Osteocyte (in vitro differentiated cells): ENCODE measurements around the gene HADHA. TPM values are rescaled to one million over a fixed set of nuclear protein-coding genes. Genes with fewer than 3 reads are reported as not detected.

ENCODE experiments used
- DNase-seq: peaks from one replicate; pipeline ENCODE4 v3.0.0; 2021; ENCODE audit warnings: mixed read lengths; ENCODE audit not compliant: unreplicated experiment; ENCODE audit errors: extremely low spot score
- H3K27ac Mint-ChIP-seq: one replicate; pipeline ENCODE4 v1.8.0; 2021; ENCODE audit warnings: mild to moderate bottlenecking, mixed read lengths; ENCODE audit not compliant: unreplicated experiment
- H3K27me3 Mint-ChIP-seq: one replicate; pipeline ENCODE4 v1.8.0; 2021; ENCODE audit warnings: mixed read lengths; ENCODE audit not compliant: unreplicated experiment
- H3K36me3 Mint-ChIP-seq: one replicate; pipeline ENCODE4 v1.8.0; 2021; ENCODE audit warnings: mixed read lengths; ENCODE audit not compliant: unreplicated experiment
- H3K4me1 Mint-ChIP-seq: one replicate; pipeline ENCODE4 v1.8.0; 2021; ENCODE audit warnings: mixed read lengths; ENCODE audit not compliant: unreplicated experiment
- H3K4me3 Mint-ChIP-seq: one replicate; pipeline ENCODE4 v1.8.0; 2021; ENCODE audit warnings: mild to moderate bottlenecking, moderate library complexity, mixed read lengths; ENCODE audit not compliant: unreplicated experiment
- H3K9me3 Mint-ChIP-seq: one replicate; pipeline ENCODE4 v1.8.0; 2021; ENCODE audit warnings: mixed read lengths; ENCODE audit not compliant: unreplicated experiment
- CTCF ChIP-seq: fragments of 200-600 bp; sonication (generic); IDR thresholded peaks from 2 replicates; pipeline ENCODE4 v1.5.0; 2021; ENCODE audit warnings: antibody characterized with exemption, mild to moderate bottlenecking, moderate library complexity
- total RNA-seq: library from RNA; stranded (reverse); gene quantifications from 2 replicates; pipeline ENCODE4 v1.2.1, GENCODE V29; 2021

The HADHA gene
- total RNA-seq, 1 donor from 2014 or later: 114 TPM

DNA sequence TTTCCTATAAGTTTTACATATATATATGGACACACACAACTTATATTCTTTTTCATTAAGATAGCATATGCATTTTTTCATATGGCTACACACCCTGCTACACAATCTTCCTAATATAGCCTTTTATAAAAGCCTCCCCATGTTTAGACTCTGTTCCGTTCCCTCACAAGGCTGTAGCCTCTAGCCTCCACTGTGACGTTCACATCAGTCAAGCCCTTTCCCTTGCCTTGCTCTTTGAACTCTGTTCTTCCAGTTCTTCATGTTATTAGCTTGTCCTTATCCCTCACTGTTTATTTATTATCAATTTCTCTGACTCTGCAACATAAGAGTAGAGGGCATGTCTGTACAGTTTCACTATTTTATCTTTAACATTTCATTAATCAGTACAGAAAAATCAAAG, 39.2 kb upstream of the HADHA start:
- no peak overlapping the region for H3K27ac Mint-ChIP-seq
- peaks cover 47% of the 10 kb centered on the region for H3K36me3 Mint-ChIP-seq
- DNase-seq: no peak
- H3K4me1 Mint-ChIP-seq: no peaks in the 10 kb centered on the region
- no peak for TF ChIP-seq CTCF
- H3K27me3 Mint-ChIP-seq: no peaks in the 10 kb centered on the region
- H3K4me3 Mint-ChIP-seq: no peak overlapping the region
- no peaks in the 10 kb centered on the region for H3K9me3 Mint-ChIP-seq

- TF ChIP-seq CTCF: no peak
- H3K27ac Mint-ChIP-seq: no peak overlapping the region
- peaks cover 56% of the 10 kb centered on the region for H3K36me3 Mint-ChIP-seq
- H3K9me3 Mint-ChIP-seq: no peaks in the 10 kb centered on the region
- no peaks in the 10 kb centered on the region for H3K27me3 Mint-ChIP-seq
- DNase-seq: no peak
- H3K4me1 Mint-ChIP-seq: no peaks in the 10 kb centered on the region
- no peak overlapping the region for H3K4me3 Mint-ChIP-seq
Measured at GRCh38 chr2:26281226-26281625, 36.8 kb upstream of the HADHA start.

GRCh38 chr2:26279886-26280285, 35.5 kb upstream of the HADHA start:
- no peak for TF ChIP-seq CTCF
- Mint-ChIP-seq H3K36me3 (peaks cover 54% of the 10 kb centered on the region), H3K9me3 (no peaks in the 10 kb centered on the region), H3K4me1 (no peaks in the 10 kb centered on the region), H3K4me3 (no peak overlapping the region), H3K27ac (no peak overlapping the region), H3K27me3 (no peaks in the 10 kb centered on the region)
- DNase-seq: no peak

GRCh38 chr2:26276484-26277227, 32.2 kb upstream of the HADHA start:
- DNase-seq: no peak
- no peak overlapping the region for H3K27ac Mint-ChIP-seq
- H3K4me1 Mint-ChIP-seq: peaks cover 9% of the 10 kb centered on the region
- TF ChIP-seq CTCF: no peak
- no peaks in the 10 kb centered on the region for H3K9me3 Mint-ChIP-seq
- peaks cover 39% of the 10 kb centered on the region for H3K36me3 Mint-ChIP-seq
- H3K4me3 Mint-ChIP-seq: no peak overlapping the region
- H3K27me3 Mint-ChIP-seq: no peaks in the 10 kb centered on the region

- H3K27me3 Mint-ChIP-seq: no peaks in the 10 kb centered on the region
- H3K4me1 Mint-ChIP-seq: peaks cover 9% of the 10 kb centered on the region
- DNase-seq: no peak
- H3K4me3 Mint-ChIP-seq: no peak overlapping the region
- H3K36me3 Mint-ChIP-seq: peaks cover 30% of the 10 kb centered on the region
- no peaks in the 10 kb centered on the region for H3K9me3 Mint-ChIP-seq
- TF ChIP-seq CTCF: no peak
- peak overlapping the region; percentile 83 for H3K27ac Mint-ChIP-seq
Measured at GRCh38 chr2:26274058-26274613, 29.7 kb upstream of the HADHA start.
